Fibroblast of upper back skin (primary cell): Measurements from ENCODE around the gene MYH9.

Experiments used
- DNase-seq: peaks from one replicate; pipeline ENCODE4 v3.0.0-alpha.2; 2013

The MYH9 gene

DNA sequence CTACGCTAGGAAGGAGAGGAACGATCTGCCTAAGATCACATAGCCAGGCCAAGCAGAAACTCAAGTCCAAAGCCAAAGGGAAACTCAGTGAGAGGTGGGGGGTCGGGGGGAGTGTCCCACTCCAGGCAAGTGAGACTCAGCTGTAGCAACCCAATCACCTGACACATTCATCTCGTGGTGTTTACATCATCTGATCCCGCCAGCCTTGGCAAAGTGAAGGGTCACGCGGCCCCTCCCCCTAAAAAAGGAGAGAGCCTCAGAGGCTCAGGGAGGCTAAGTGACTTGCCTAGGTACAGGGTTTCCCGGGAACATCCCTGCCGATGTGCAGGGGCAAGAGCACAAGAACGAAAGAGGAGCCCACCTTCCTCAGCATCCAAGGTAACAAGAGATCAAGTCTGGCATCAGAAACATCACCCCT lies 21.5 kb downstream of the MYH9 start:
- no peak for DNase-seq

DNA sequence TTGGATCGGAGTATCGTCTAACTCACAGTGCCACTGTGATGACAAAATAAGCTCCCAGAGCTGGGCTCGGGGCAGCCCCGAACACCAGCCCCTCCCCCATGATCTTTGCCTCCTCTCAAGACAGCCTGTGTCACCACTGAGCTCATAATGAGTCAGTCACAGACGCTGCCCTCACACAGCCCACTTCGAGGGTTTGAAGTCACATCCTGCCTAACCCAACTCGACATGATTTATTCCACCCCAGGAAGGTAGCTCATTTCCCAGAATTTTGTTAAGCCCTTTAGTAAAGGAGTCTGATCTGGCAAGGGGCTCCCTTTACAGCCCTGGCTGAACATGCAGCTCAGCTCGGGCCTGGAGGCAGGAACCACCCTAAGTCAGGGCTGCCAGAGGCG lies 22.8 kb downstream of the MYH9 start:
- peak; percentile 96 for DNase-seq

DNA sequence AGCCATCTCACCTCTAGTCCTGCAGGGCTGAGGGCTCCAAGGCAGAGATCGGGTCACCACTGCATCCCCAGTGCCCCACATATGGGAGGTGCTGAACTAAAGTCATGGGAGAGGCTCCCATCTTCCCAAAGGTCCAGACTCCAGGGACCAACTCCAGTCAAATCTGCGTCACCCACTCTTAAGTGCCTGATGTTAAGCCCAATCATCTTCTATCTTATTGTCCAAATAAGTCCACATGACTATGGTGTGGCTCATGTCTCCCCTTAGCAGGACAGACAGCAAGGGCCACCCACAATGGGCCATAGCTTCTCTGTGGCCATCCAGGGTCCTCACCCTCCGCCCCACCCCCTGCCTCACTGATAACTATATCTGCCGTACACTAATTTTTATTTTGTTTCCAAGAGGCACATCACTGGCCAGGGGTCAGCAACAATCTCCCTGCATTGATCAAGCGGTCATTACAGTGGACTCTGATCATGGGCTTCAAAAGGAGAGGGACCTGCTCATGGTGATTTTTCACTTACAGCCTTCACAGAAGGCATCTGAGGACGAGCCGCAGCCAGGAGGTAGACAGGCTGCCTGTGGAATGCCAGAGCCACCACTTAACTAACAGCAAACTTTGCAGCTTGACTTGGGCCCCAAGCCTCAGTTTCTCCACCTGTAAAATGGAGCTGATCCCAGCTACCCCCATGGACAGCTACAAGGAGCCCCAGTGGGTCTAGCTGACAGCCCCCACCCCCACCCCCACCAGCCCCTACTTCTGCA lies 23.3 kb downstream of the MYH9 start:
- DNase-seq: no peak

DNA sequence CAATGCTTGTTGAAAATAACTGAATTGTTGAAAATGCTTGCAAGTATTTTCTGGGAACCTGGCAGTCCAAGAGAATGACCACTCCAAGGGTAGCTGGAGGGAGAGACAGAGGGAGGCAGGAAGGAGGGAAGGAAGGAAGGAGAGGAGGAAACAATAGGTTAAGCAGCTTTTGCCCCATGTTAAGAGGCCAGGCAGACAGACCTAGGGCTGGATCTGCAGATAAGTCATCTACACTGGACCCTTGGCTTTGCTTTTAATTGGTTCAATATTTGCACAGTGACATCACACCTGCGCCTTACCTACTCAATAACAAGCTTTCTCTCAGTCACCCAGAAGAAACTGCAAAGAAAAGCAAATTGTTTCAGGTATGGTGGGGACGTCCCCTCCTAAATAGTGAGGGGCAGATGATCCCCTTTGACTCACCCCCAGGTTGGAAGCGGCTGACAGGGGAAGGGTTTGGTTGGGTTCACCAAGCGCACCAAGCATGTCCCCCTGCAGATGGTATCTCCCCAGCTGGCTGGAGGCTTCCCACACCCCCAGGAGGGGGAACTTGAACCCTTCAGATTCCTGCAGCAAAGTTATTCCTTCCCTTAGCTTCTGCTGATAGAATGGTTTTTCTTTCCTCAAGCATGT lies 24.3 kb downstream of the MYH9 start:
- DNase-seq: no peak

DNA sequence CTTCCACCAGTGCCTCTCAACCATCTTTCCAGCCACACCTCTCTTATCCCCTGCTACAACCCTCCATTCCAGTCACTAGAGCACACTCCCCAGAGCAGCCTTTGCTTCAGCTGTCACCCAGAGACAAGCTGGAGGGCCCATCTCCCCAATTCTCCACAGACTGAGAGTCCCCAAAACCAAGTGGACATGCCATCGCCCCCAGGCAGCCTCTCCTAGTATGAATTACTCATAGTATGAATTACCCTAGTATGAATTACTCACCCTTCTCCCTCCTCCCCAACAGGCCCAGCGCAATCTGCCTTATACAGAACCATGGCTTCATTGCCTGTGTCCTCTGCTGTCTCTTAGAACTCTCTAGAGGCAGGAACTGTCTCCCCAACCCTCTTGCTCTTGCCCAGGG lies 24.8 kb downstream of the MYH9 start:
- no peak for DNase-seq

DNA sequence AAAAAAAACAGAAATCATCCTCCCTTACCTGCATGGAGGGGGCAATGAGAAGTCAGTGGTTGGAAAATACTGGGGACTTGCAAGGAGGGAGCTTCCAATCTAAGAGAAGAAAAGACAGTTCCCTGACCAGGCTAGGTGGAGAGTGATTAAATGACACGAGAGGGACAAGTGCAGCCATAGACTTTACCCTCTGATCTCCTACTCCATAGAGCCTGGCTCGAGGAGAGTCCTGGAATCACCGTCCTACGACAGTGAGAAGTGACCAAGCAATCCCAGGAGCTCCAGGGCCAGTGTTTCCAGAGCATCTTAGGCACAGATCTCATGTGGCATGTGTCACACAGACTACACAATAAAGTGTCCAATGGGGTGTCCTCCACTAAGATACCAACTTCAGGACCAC lies 25.7 kb downstream of the MYH9 start:
- no peak for DNase-seq

DNA sequence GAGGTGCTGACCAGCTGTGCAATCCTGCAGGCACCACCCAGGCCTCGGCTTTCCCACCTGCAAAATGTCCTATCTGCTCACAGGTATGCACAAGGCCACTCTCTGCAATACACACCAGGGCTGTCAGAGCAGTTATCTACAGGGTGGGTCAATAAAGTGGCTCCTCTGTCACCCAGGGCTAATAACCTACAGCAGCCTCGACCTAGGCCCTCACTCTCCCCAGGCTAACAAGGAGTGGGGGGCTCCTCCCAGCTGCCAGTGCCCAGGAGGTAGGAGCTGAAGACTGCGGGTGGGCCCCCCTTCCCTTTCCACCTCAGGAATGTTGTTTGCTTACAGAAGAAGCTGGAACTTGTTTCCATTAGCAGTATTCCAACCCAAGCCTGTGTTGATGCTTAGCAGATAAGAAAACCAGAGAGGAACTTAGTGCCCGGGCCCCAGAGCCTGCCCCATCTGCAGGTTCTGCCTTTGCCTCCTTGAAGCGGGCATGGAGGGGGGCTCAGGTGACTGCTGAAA lies 26.8 kb downstream of the MYH9 start:
- DNase-seq: no peak

DNA sequence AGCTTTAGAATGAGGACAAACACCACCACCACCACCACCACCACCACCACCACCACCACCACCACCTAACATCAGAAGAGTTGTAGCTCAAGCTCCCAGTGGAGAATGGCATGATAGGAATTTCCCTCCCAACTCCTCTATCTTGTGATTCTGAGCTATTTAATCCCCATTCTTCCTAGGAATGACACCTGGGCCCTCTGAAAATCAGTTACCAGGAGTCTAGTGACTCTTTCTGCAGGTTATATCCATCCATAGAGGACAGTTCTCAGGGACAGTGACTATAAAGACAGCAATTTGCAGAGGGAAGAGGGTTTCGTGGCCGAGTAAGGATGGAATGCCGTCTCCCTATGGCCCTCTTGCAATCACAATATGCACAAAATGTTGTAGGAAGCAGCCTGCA lies 27.8 kb downstream of the MYH9 start:
- DNase-seq: no peak

DNA sequence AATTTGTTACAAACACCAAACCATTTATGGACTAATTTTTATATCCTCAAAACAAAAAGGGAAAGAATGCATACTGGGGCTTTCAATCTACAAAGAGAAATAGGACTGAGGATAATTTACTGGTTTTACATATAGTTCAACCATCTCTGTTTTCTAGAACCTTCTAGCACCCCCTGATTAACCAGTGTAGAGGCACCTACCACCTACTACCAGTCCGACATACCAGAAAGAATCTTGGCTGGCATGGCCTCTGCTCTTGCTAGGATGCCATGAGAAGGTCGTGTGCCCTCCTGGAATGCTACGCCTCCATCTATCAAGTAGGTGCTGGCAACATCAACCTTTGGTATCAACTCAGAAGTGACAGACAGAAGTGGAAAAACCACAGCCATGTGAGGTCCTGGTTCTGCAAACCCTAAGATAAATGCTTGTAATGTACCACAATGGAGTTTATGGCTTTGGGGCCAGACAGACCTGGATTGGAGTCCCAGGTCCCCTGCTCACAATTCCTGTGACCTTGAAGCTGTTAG lies 28.2 kb downstream of the MYH9 start:
- no peak for DNase-seq

DNA sequence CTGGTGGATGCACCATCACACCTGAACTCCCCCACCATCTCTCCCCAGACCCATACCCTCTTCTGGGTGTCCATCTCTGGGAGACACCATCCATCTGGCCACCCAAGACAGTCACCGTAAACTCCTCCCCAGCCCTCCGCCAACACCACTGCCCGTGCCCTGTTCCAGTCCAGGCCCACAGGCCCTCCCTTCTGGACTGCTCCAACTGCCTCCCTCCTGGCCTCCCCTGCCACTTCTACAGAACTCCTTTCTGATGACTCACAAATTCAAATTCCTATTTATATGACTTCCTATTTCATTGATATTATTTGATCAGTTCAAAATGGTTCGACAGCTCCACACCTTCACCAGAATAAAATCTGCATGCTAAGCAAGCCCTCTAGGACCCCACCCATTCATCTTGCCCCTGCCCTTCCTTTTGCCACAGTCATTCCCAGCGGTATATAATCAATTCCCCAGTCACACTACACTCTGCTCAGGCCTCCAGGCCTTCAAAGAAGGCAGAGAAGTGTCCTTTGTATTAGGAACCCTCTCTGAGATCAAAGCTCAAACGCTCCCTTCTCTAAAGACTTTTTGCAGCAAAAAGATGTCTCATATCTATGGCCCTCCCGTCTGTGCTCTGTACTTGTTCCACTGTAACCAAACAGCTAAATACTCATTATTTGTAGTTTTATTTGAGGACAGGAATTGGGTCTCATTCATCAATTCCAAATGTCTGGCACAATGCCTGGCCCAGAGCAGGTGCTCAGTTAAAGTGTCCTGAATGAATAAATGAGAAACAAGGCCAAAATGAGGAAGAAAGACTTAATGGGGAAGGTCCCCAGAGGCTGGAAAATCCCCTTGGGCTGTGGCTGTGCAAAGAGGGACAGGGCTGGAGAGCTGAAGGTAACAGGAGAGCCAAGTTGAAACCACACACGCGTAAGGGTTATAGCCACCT lies 29.0 kb downstream of the MYH9 start:
- DNase-seq: no peak

DNA sequence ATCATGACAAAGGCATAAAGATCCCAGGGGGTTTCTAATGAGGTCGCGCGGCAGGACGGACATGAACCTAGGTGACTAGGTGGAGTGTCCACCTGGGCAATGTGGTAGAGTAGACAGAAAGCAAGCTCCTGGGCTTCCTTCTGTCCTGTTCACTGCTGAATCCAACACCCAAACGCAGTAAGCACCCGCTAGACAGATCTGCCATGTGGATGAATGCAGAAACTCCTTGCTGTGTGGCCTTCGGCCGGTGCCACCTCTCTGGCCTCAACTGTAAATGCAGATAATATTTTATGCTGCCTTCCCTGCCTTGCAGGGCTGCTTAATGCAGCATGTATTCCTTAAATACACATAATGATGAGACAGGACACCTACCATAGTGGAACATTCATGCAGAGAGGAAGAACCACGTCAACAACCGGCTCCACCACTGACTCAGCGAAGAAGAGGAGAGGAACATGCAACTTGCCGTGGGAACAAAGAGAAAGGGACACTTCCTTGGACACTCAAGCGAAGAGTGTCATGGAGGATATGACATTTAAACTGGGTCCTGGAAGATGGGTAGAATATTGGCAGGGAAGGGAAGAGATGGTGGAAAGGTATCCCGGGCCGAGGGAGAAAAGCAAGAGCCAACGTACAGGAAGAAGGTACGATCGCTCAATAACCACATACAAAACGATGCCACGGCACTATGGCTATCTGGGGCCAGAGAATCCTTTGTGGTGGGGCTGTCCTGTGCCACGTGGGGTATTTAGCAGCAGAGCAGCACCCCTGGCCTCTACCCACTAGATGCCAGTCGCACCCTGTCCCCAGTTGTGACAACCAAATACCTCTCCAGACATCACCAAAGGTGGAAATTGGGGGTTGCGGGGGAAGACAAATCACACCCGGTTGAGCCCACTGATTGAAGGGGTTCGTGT lies 30.8 kb downstream of the MYH9 start:
- DNase-seq: no peak

DNA sequence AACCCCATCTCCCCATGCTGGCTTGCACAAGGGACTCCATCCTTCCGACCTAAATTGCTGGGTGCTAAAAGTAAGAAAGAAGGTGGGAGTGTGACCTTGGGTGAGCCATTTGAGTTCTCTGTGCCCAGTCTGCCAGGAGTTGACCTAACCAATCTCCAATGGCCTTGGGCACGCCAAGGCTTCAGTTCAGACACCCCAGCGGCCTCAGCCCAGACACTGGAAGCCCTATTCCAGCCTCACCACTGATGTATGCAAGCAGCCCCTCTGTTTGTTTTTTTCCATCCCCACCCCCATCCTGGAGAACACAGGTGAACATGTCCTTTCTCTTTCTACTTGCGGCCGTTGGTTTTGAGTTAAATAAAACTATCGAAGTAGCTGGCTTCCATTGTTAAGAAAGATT lies 31.9 kb downstream of the MYH9 start:
- DNase-seq: no peak

DNA sequence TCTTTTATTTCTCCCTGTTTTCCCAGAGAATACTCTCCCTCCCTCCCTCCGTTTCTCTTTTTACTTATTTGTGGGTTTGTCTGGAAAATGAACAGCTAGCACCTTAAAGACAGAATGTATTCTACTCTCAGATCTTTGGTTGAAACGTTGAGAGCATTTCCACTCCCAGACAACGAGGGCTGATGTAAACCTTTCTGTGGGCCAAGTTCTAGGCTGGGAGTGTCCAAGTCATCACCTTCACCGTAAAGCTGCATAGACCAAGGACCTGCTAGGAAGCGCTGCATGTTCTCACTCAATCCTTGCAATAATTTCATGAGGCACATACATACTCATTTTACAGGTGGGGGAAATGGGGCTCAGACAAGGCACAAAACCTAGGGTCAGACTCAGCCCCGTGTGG lies 32.4 kb downstream of the MYH9 start:
- DNase-seq: peak; percentile 71

DNA sequence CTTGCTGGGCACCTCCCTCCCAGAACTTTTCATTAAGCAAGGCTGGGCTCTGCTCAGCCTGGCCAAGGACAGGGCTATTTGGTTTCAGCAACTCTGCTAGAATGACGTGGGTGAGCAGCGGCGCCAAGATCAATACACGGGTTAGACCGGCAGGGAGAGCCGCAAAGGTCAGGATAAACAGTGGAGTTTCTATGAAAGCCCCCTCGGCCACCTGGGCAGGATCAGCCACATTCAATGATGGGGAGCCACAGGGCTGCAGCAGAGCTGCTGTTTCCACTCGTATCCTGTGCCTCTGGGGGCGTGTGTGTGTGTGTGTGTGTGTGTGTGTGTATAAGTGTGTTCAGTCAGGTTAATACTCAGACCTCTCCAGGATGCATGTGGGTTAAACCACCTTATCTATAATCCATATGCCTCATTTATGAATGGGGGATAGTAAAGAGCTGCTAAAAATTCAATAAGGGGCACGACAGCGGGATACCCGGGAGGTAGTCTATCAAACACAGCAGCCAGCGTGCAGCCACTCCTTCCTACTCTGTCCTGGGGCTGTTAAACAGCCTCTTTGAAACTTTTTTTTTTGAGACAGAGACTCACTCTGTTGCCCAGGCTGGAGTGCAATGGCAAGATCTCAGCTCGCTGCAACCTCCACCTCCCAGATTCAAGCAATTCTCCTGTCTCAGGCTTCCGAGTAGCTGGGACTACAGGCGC lies 34.8 kb downstream of the MYH9 start:
- DNase-seq: peak; percentile 55

DNA sequence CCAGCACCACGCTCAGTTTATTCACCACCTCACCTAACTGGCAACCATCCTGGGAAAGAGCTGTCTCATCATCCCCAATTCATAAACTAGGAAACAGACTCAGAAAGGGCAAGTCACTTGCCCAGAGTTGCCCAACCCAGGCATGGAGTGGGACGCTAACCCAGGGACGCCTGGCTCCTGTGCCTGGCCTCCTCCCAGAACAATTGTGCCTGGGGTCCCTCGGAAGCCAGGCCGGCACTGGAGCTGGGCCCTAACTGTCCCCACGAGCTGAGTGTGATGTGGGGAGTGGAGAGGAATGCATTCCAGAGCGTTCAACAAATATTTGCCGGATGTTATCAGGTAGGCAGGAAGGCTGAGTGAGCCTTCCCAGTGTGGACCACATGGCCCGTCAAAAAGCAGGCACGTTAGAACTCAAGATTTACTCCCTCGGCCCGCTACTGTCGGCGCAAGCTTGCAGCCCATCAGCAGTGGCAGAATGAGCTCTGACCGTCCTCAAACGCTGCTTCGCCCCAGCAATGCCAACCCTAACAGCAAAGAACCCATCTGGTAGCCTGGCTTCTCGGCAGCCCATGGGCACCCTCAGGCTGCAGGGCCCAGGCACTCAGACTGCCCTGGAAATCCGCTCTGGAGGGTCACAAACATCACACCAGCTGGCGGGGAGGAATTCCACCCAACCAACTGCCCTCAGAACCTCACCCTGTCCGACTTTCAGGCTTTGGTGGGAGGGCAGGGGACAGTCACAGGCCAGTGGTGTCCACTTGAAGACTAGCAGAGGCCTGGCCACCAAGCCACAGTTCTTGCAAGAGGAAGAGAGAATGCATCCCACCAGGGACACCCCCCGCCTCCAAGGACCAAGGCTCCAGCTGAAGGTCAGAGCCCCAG lies 35.6 kb downstream of the MYH9 start:
- no peak for DNase-seq

DNA sequence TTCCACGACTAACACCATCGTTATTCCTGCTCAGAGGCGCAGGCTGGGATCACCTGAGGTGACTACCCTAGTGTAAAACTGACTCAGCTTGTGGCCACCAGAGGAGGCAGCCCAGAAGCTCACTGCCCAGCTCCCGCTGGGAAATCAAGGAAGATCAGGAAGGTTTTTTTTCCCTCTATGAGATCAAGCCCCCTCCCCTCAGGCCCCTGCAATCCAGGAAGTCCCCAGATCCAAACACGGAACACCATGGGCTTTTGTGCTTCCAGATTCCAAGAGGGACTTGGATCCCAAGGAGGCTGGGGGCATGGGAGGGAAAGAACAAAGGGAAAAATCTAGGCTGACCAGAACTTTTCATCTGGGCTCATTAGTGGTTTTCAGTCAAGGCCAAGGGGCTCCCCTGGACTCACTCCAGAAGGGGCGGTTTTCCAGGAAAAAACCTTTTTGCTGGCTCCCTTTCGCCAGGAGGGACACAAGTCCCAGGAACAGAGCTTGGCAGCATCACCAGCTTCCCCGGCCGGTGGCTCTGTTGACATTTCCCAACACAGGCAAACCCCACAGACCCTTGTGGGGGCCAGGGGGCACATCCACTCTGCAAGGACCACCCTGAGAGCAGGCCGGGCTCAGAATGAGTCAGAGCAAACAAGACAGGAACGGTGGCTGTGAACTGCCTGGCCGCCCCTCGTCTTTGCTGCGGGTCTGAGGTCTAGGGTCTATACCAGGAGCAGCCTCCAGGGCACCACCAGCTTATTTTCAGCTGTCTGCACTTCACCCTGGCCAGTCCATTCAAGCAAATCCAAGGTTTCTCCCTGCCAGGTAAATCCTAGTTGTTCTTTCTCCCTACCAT lies 36.8 kb downstream of the MYH9 start:
- DNase-seq: peak; percentile 71

DNA sequence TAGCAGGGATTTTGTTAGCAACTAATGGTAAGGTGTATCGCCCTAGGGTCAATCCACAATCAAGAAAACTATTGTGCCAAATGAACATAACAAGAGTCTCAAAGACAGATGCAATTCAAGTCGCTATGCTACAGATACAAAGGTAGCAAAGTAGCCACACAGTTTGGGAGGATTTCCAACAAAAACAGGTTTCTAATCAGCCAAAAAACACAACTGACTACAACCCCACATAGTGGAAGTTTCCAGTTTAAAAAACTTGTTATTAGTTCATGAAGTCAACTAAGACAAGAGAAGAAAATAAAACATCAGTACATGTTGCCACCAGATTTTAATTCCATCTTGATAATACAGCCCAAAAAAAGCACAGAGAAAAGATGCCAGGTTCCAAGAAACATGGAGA lies 38.0 kb downstream of the MYH9 start:
- DNase-seq: peak; percentile 39

DNA sequence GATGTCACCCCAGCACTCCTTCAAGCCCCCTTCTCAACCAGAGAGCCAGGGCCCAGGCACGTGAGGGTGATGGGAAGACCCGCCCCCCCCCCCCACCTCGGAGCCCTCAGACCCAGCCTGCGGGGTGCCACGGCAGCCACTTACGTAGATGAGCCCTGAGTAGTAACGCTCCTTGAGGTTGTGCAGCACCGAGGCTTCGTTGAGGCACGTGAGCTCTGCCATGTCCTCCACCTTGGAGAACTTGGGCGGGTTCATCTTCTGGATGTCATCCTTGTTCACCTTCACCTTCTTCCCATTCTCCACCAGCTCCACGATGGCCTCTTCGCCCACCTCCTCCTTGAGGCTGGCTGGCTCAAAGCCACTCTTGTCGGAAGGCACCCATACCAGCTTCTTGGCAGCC lies 39.0 kb downstream of the MYH9 start:
- no peak for DNase-seq

DNA sequence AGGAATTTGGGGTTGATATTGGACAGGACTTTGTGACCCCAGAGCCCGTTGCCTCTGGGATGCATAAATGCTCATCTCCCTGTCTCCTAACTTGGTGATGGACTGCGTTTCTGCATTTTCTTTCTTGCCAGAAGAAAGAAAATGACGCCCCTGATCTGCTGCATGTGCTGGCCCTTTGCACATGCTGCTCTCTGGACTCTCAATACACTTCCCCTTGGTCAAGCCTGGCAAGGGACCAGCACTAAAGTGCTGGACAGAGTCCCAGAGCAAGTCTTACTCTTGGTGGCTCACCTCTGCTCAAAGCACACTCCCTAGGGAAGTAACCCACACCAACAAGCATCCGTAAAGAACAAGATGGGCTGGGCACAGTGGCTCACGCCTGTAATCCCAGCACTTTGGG lies 40.7 kb downstream of the MYH9 start:
- DNase-seq: no peak
